Stomach (tissue), 9 donors: Measurements from ENCODE around the gene RBM47. TPM values are rescaled to one million over a fixed set of nuclear protein-coding genes. Genes with fewer than 3 reads are reported as not detected.

ENCODE experiments used
- DNase-seq, 2 donors: peaks; one replicate each; pipeline versions ENCODE4 v3.0.0 to v3.0.0-alpha.2; 2013 to 2019
- H3K27ac ChIP-seq, 5 donors: fragments of 200-600 bp in 4 of 5; sonication (generic) in 4 of 5; one replicate each; pipeline ENCODE4 v1.5.1; 2013 to 2019; ENCODE audit warnings: mild to moderate bottlenecking in 1 of 5, moderate library complexity in 1 of 5
- H3K27me3 ChIP-seq, 3 donors: fragments of 200-600 bp; sonication (generic); one replicate each; pipeline ENCODE4 v1.5.1; 2017 to 2019; ENCODE audit warnings: mixed run types in 1 of 3
- H3K36me3 ChIP-seq, 4 donors: fragments of 200-600 bp; sonication (generic); 1 replicate in 3 of 4; 2 replicates in 1 of 4; pipeline ENCODE4 v1.5.1; 2016 to 2019
- H3K4me1 ChIP-seq, 4 donors: fragments of 200-600 bp; sonication (generic); one replicate each; pipeline ENCODE4 v1.5.1; 2016 to 2019
- H3K4me3 ChIP-seq, 4 donors: fragments of 200-600 bp; sonication (generic) in 3 of 4; one replicate each; pipeline ENCODE4 v1.5.1; 2016 to 2019; ENCODE audit warnings: mild to moderate bottlenecking in 1 of 4
- H3K9me3 ChIP-seq, 4 donors: fragments of 200-600 bp; sonication (generic); one replicate each; pipeline ENCODE4 v1.5.1; 2016 to 2019
- CTCF ChIP-seq, 7 experiments: fragments of 450-650 bp in 4 of 7; fragments of 200-600 bp in 3 of 7; sonication (generic) in 3 of 7; IDR thresholded peaks; one replicate each; pipeline ENCODE4 v1.5.1; 2016 to 2019; ENCODE audit warnings: antibody characterized with exemption in 7 of 7, control low read depth in 2 of 7, mild to moderate bottlenecking in 1 of 7
- EP300 ChIP-seq: sonication (generic); formaldehyde crosslinking; IDR thresholded peaks from one replicate; pipeline ENCODE4 v1.6.1; 2017; ENCODE audit warnings: antibody characterized with exemption
- POLR2A ChIP-seq, 4 donors: fragments of 450-650 bp; IDR thresholded peaks; one replicate each; pipeline ENCODE4 v1.6.1; 2016; ENCODE audit warnings: antibody characterized with exemption in 4 of 4, control low read depth in 2 of 4, mild to moderate bottlenecking in 1 of 4, moderate library complexity in 1 of 4
- POLR2AphosphoS5 ChIP-seq, 3 donors: sonication (generic); formaldehyde crosslinking; IDR thresholded peaks; one replicate each; pipeline ENCODE4 v1.6.1; 2016; ENCODE audit warnings: antibody characterized with exemption in 3 of 3
- WGBS, 5 donors: extraction: QIAGEN DNeasy Blood & Tissue Kit in 3 of 5; methylation state at CpG; one replicate each; pipeline versions ENCODE4 v1.1.5 to v1.1.7; 2013 to 2018; 5-methylcytosine and 5-hydroxymethylcytosine counted together
- intact Hi-C: fragments of 100-400 bp; cut with DNase I; formaldehyde crosslinking; loops from one replicate; pipeline ENCODE4 v1.15.1; 2023; ENCODE audit warnings: low total_unique reads
- polyA plus RNA-seq, 3 donors: library from polyadenylated mRNA; stranded (reverse); fragments of 200-250 nt; gene quantifications; one replicate each; pipeline ENCODE4 v1.2.3, GENCODE V29; 2013
- total RNA-seq, 5 donors: library from RNA; depleted of rRNA; stranded (reverse); fragments of >200 nt; gene quantifications; one replicate each; pipeline versions ENCODE4 v1.1.0 to v1.2.3, GENCODE V29; 2014 to 2016
- donor health status: healthy with polysubstance abuse.
- donor health status: Bipolar disorder and iron deficiency.
- donor health status: healthy.

The RBM47 gene
- total and polyA plus RNA-seq, 8 donors: 18.5 to 448 (median 160) TPM

- peak overlapping the region in 2 of 5 donors; percentile 63 to 71 for H3K27ac ChIP-seq
- TF ChIP-seq EP300 (no peak), CTCF (IDR thresholded peaks at IDR 0.05) (no peak), POLR2A (IDR thresholded peaks at IDR 0.05) (no peak), POLR2AphosphoS5 (IDR thresholded peaks at IDR 0.05) (no peak)
- no peak for DNase-seq
- no peaks in the 10 kb centered on the region for H3K9me3 ChIP-seq
- H3K36me3 ChIP-seq: no peaks in the 10 kb centered on the region
- H3K27me3 ChIP-seq: no peaks in the 10 kb centered on the region
- WGBS, 5 donors: 82 to 86% (median 84%) methylated on average over 3 of the region's 3 CpGs
- no peak overlapping the region for H3K4me3 ChIP-seq
- peaks cover 5 to 48% (median 16%) of the 10 kb centered on the region in 4 donors for H3K4me1 ChIP-seq
- intact Hi-C loops: no loop called here
Observed at GRCh38 chr4:40584517-40585141, 45.0 kb downstream of the RBM47 start.

- TF ChIP-seq CTCF (IDR thresholded peaks at IDR 0.05) (no peak), POLR2AphosphoS5 (IDR thresholded peaks at IDR 0.05) (no peak), POLR2A (IDR thresholded peaks at IDR 0.05) (no peak), EP300 (no peak)
- H3K4me1 ChIP-seq: peaks cover 5 to 48% (median 16%) of the 10 kb centered on the region in 4 donors
- WGBS, 5 donors: 92 to 97% (median 92%) methylated on average over 9 of the region's 9 CpGs
Observed at GRCh38 chr4:40583850-40584439, 45.7 kb downstream of the RBM47 start.

GRCh38 chr4:40582413-40582812 lies 47.3 kb downstream of the RBM47 start:
- Histone ChIP-seq H3K27ac (no peak overlapping the region), H3K4me3 (no peak overlapping the region), H3K4me1 (peaks cover 12 to 50% (median 16%) of the 10 kb centered on the region in 4 donors), H3K9me3 (no peaks in the 10 kb centered on the region), H3K36me3 (no peaks in the 10 kb centered on the region), H3K27me3 (no peaks in the 10 kb centered on the region)
- TF ChIP-seq EP300 (no peak), CTCF (IDR thresholded peaks at IDR 0.05) (no peak), POLR2A (IDR thresholded peaks at IDR 0.05) (no peak), POLR2AphosphoS5 (IDR thresholded peaks at IDR 0.05) (no peak)
- DNase-seq: no peak
- 90 to 98% (median 91%) methylated on average over 7 of the region's 7 CpGs for WGBS, 5 donors
- intact Hi-C loops: no loop called here

More at GRCh38 chr4:40583850-40584439, 45.7 kb downstream of the RBM47 start:
- intact Hi-C loops: no loop called here
- H3K9me3 ChIP-seq: no peaks in the 10 kb centered on the region
- no peaks in the 10 kb centered on the region for H3K36me3 ChIP-seq
- no peak overlapping the region for H3K4me3 ChIP-seq
- H3K27ac ChIP-seq: no peak overlapping the region
- H3K27me3 ChIP-seq: no peaks in the 10 kb centered on the region
- no peak for DNase-seq

GRCh38 chr4:40581254-40582140 lies 48.2 kb downstream of the RBM47 start:
- intact Hi-C loops: no loop called here
- no peaks in the 10 kb centered on the region for H3K9me3 ChIP-seq
- H3K4me1 ChIP-seq: peaks cover 12 to 49% (median 18%) of the 10 kb centered on the region in 4 donors
- DNase-seq: no peak
- WGBS, 5 donors: 83 to 90% (median 87%) methylated on average over 15 of the region's 15 CpGs
- TF ChIP-seq POLR2A (IDR thresholded peaks at IDR 0.05): no peak
- TF ChIP-seq CTCF (IDR thresholded peaks at IDR 0.05): no peak
- no peak for TF ChIP-seq POLR2AphosphoS5 (IDR thresholded peaks at IDR 0.05)
- TF ChIP-seq EP300: no peak
- peak overlapping the region in 2 of 5 donors; percentile 56 to 75 for H3K27ac ChIP-seq
- H3K4me3 ChIP-seq: no peak overlapping the region
- H3K27me3 ChIP-seq: no peaks in the 10 kb centered on the region
- no peaks in the 10 kb centered on the region for H3K36me3 ChIP-seq
